Measurements from ENCODE around the gene SOX2. TPM values are rescaled to one million over a fixed set of nuclear protein-coding genes. Genes with fewer than 3 reads are reported as not detected.
"Not testable (repeated sequence)": the region's sequence is repeated elsewhere in the genome, so short reads cannot be mapped to it uniquely, and the experiment has no call there.

The SOX2 gene
- total RNA-seq, 2 donors from 2014 or later, result 0.19 TPM; not detected in 1

DNA sequence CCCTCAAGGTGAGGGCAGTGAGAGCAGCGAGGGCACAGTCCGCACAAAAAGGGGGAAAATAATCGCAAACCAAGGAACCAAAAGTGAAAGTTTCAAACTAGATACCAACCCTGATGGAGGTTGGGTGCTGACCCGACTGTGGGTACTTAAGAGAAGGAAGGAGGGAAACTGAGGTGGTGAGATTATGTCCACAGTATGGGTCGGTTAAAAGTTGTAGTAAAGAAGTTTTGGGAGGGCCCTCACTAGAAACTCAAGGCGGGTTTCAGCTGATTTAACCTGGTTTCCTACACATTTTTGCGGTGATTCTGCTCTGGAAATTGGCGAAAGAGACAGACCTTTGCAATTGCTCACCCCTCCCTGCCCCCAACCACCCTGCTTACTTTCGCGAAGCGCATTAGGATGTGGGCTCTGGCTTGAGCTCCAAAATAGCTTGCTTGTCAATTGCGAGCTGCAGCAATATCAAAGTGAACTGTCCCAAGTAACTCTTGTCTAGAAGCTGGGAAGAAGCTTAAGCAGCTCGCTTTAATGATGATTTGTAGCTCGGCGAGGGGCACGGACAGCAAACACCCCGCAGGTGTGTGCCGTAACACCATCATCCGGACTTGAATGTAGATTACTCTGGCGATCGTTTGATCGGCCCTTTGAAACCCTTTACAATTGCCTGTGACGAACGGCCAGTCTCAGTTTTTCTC, 15.8 kb downstream of the SOX2 start:
- H3K9me3 Mint-ChIP-seq, result peaks cover 17 to 20% of the 10 kb centered on the region in 2 donors
- ATAC-seq (no peak), DNase-seq (ENCODE audit: low spot score in 2 of 2) (no peak)
- no peak overlapping the region for H3K27ac Mint-ChIP-seq
- H3K36me3 Mint-ChIP-seq, result peaks cover 46 to 50% of the 10 kb centered on the region in 2 donors

DNA sequence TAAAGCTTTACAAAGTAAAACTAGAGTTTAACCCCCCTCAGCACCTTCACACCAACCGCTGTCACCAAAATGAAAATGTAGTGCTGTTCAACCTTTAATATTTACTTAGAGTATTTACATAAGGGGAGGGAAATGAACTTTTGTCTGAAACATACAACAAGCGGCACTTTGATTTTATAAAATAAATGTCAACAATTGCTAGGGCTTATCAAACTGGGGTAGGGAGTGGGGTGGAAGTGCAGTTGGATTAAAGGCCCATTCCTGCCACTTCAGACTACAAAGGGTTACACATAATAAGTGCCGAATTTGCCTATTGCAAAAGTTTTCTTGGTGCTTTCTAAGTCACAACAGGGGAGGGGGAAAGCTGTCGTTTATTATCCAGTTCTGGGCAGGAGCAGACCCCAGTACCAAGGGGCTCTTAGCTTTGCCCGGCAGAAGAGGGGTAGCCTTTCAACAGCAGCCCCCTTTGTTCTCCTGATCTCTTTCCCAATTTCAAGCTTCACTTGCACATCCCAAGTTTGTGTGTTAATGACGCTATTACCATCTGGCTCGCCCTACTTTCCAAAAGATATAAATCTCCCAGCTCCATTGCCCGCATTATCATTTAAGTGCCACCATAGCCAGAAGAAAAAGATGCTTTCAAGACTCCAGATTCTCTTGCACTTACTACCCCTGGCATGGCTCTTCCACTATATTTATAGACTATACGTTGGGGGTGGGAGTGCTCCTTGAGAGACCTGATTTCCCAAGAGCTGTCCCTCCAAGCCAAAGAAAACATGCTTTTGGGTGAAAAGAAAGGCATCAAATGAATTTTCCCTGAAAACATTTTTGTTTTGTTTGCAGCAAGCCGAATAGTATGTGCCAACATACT, 17.0 kb downstream of the SOX2 start:
- no peak overlapping the region for H3K27ac Mint-ChIP-seq
- peaks cover 38 to 40% of the 10 kb centered on the region in 2 donors for H3K36me3 Mint-ChIP-seq
- ATAC-seq (no peak), DNase-seq (ENCODE audit: low spot score in 2 of 2) (no peak)
- H3K9me3 Mint-ChIP-seq, result peaks cover 12 to 14% of the 10 kb centered on the region in 2 donors

DNA sequence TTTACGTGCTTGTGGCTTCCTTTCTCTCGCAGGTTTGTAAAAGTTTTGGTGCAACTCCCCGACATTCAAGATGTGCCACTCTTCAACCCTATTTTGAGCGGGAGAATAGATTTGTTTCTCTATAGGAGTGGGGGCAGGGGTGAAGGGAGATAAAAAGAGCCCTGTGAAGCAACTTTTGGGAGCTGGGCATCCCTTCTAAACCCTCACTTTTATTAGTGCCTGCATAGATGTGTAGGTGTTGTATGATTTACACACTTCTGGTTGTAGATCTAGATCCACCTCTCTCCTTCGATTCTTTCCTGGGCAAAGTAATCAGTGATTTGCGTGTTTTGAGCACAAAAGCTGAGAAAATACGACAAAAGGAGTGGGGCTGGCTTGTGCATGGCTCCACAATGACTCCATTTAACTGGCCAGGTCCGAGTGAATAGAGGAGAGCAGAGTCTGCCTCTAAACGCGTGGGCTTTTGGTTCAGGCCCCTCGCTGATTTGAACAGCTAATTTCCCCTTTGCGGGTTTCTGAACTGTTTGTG, 17.7 kb downstream of the SOX2 start:
- ATAC-seq (no peak), DNase-seq (ENCODE audit: low spot score in 2 of 2) (no peak)
- peaks cover 5 to 7% of the 10 kb centered on the region in 2 donors for H3K9me3 Mint-ChIP-seq
- H3K36me3 Mint-ChIP-seq, result peaks cover 31 to 33% of the 10 kb centered on the region in 2 donors
- H3K27ac Mint-ChIP-seq, result peak overlapping the region in 1 of 2 donors; percentile 26

DNA sequence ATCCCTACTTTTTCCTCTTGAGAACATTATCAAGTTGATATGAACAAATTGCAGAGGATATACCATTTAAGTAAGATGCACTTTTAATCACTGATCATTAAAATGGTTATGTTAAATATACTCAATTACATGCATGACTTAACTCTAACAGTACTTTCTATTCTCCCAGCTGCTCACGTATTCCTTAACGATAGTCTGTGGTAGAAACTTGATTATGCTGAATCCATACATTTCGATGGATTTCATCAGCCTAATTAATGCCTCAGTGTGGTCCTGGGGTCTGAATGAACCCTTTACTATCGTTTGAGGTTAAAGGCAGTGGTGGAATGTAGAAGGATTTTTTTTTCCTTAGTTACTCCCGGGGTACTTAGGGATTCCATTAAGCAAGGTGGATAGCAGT, 18.6 kb downstream of the SOX2 start:
- no peak for DNase-seq (ENCODE audit: low spot score in 2 of 2)
- H3K36me3 Mint-ChIP-seq, result peaks cover 23 to 24% of the 10 kb centered on the region in 2 donors
- H3K9me3 Mint-ChIP-seq, result peaks cover 4 to 6% of the 10 kb centered on the region in 2 donors
- ATAC-seq, result no peak
- H3K27ac Mint-ChIP-seq, result no peak overlapping the region

DNA sequence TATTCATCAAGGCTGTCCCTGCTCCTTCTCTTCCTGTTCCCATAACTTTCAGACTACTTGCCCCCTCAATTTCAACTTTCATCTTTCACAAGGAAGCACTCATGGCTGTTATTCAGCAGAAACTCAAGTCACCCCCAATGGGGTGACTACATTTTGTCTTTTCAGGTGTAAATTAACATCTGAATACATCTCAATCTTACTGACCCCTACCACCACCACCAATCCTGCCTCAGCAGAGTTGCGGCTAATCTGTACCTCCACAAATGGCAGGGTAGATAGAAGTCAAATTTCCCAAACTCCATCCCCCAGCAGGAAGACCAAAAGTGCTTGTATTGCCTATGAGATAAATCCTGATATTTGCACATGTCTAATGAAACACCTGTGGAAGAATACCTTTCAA, 19.2 kb downstream of the SOX2 start:
- no peak for DNase-seq (ENCODE audit: low spot score in 2 of 2)
- ATAC-seq, result no peak
- Mint-ChIP-seq H3K9me3 (peaks cover 3 to 4% of the 10 kb centered on the region in 2 donors), H3K27ac (no peak overlapping the region), H3K36me3 (peaks cover 16 to 21% of the 10 kb centered on the region in 2 donors)

DNA sequence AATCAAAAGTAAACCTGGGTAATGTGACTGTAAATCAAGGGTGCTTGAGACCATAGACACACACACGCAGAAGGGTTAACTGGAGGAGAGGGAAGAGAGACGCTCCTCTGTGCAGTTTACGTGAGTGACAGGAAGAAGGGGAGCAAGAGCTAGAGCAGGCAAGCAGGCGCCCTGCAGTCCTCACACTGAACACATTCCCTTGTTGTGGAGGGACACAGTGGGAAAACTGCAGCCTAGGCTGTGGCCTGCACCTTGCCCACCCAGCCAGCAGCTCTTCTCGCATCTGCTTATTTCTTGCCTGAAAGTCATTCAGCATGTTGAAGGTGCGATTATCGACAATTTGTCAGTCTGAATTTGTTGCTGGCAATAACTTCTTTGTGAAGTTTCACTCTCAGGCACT, 24.2 kb downstream of the SOX2 start:
- no peak for ATAC-seq
- DNase-seq (ENCODE audit: low spot score in 2 of 2), result no peak
- H3K9me3 Mint-ChIP-seq, result peaks cover 0 to 3% of the 10 kb centered on the region in 2 donors
- H3K27ac Mint-ChIP-seq, result no peak overlapping the region
- peaks cover 4% of the 10 kb centered on the region in 2 donors for H3K36me3 Mint-ChIP-seq

DNA sequence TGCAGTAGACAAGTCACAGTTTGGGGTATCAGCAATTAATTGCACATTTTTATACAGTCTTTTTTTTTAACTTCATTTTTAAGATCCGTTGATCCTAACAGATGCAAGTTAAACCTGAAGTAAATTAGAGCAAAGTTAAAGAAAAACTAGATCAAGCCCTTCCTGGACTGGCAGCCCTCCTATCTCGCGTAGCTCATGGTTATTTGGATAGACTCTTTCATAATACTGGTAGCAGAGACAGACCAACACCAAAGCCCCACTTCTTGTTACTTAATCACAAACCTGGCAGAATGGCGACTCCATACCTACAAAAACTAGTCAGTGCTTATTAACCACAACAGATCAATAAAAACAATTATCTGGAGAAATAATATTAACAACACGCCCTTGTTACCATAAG, 26.8 kb downstream of the SOX2 start:
- Mint-ChIP-seq H3K9me3 (no peaks in the 10 kb centered on the region), H3K27ac (no peak overlapping the region), H3K36me3 (no peaks in the 10 kb centered on the region)
- ATAC-seq, result no peak
- no peak for DNase-seq (ENCODE audit: low spot score in 2 of 2)

DNA sequence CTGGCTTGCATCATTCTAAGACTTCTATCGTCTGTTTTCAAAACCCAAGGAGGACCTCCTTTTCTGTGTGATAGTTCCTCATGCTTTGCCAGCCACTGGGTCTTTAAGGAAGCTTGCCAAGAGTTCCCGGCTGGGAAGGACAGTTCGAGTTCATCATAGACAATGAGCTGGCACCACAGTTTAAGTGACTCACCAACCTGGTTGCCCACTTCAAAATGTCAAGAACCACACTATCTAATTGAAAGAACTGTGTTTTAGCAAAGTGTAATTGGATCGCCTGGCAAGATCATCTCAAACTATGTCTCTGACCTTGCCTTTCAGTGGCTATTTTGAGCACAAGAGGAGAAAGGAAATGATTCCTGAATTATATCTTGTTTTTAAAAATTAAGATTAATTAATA, 27.9 kb downstream of the SOX2 start:
- no peak for ATAC-seq
- Mint-ChIP-seq H3K36me3 (no peaks in the 10 kb centered on the region), H3K9me3 (no peaks in the 10 kb centered on the region), H3K27ac (no peak overlapping the region)
- DNase-seq (ENCODE audit: low spot score in 2 of 2), result no peak

DNA sequence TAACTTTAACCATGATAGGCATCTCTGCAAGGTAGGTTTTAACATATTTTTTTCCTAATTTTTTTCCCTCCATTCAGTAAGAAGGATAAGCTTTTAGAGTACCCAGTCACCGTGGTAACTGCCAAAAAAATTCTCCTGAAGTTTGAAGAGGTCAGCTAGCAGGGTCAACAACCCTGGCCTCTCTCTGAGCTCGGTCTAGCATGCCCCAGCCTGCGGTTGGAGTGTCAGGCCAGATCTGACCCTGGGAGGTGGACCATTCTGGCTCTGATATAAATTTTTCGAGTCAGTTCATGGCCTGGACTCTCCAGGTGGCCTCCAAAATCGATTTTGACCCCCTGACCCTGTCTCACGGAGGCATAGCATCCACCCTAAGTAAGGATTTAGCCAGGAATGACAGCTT, 29.7 kb downstream of the SOX2 start:
- ATAC-seq, result no peak
- DNase-seq (ENCODE audit: low spot score in 2 of 2), result no peak
- H3K36me3 Mint-ChIP-seq, result no peaks in the 10 kb centered on the region

DNA sequence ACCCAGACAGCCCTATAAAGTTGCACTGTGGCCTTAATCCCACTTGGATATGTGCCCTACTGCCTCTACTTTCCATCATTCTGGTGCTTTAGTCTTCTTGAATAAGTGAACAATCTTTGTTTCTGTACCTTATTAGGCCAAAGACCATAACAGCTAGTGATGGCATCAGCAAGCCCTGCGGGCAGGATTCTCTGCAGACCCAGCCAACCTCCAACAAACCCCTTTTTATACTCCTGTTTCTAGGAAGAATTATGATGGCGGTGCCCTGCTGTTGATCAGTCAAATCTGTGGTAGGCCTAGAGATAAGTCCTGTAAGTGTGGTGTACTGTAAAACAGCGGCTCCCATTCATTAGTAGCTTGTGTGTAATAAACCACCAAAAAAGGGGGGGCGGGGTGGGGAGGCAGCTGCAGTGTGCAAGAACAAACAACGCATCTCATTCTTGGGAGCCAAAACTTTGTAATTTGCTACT, 40.5 kb downstream of the SOX2 start:
- Mint-ChIP-seq H3K36me3 (no peaks in the 10 kb centered on the region), H3K9me3 (no peaks in the 10 kb centered on the region), H3K27ac (no peak overlapping the region)
- no peak for ATAC-seq
- DNase-seq (ENCODE audit: low spot score in 2 of 2), result no peak

More for the DNA sequence above, 29.7 kb downstream of the SOX2 start:
- H3K9me3 Mint-ChIP-seq, result peaks cover 0 to 3% of the 10 kb centered on the region in 2 donors
- no peak overlapping the region for H3K27ac Mint-ChIP-seq

DNA sequence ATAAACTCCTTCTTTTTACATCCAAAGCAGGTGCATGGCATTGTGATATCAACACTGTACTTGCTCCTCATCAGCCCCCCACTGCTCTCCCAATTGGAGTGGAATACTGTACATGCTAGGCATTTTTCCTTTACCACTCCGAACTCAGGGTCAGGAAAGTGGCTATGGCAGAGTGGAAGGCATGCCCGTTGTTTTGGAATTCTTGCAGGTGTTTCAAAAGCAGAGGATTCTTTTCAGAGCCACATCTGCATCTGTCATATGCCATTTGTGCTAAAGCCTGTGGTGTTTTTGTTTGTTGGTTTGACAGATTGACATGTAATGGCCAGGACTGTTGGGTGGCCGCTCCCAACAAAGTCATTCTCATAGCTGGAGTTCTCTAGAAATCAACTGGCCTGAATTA, 41.7 kb downstream of the SOX2 start:
- no peak for ATAC-seq
- Mint-ChIP-seq H3K9me3 (no peaks in the 10 kb centered on the region), H3K27ac (no peak overlapping the region), H3K36me3 (no peaks in the 10 kb centered on the region)
- no peak for DNase-seq (ENCODE audit: low spot score in 2 of 2)

DNA sequence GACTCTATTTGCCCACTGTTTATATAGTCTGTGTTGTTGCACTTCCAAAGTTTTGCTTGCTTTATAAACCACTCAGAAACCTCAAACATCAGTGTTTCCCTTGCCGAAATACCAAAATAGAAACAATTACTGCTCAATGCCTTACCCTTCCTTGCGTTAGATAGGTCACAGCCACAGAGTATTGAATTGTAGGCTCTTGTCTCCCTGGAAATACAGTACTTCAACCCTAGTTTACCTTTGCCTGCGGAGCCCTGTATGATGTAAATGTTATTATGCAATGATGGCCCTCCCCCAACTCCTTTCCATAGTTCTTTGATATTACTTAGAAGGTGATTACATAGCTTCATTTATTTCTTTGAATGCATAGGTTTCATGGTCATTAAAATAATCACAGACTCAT, 44.2 kb downstream of the SOX2 start:
- Mint-ChIP-seq H3K9me3 (no peaks in the 10 kb centered on the region), H3K27ac (no peak overlapping the region), H3K36me3 (no peaks in the 10 kb centered on the region)
- DNase-seq (ENCODE audit: low spot score in 2 of 2) (no peak), ATAC-seq (no peak)

DNA sequence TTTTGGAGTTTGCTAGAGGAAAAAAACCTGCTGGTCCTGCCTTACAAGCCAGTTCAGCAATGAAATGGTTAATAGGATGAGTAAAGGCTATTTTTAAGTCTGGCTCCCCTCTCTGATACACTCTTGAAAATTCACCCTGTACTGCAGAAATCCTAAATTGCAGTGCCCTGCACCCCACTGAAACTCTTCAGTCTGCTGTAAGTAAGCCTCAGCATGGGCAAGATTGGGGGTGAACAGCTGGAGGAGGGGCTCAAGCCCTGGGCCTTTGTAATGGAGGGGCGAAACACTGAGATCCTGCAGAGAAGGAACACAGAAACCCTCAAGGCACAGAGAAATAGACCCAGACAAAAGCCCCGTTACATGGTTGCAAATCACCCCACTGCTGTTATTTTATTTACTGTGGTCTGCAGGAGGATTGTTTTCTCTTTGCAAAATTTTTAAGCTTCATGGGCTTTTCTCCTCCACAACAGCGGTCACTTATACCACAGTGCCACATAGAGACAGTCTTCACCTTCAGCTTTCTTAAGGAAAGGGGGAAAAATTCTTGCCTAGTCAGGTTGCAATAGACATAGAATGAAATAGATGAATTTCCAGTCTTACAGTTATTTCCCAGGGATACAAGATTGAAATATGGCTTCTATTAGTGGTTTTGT, 45.0 kb downstream of the SOX2 start:
- no peaks in the 10 kb centered on the region for H3K9me3 Mint-ChIP-seq
- no peak for ATAC-seq

DNA sequence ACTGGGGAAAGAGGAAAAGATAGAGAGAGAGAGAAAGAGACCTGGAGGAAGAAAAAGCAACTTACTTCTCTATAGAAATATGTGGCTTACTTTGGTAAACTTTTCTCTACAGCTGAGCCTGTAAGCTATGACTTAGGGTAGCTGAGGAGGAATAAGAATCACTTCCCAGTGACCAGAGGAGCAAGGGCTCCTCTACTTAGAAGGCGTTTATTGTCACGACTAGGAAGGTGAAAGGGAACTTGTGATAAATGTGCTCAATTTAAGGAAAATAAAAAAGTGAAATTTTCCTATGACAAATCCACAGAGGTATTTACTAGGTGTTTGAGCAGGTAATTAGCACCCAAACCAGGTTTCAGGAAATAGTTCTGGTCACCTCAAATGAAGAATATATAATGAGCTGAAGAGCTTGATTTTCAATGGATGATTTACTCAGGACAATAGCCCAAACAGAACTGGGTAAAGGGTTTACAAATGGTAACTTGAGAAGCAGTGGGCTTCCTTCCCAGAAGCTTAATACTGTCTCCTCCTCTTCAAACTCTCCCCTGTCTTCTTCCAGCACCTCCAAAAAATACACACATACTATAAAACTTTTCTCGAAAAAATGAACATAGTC, 46.1 kb downstream of the SOX2 start:
- DNase-seq (ENCODE audit: low spot score in 2 of 2) (no peak), ATAC-seq (no peak)
- Mint-ChIP-seq H3K27ac (no peak overlapping the region), H3K36me3 (no peaks in the 10 kb centered on the region), H3K9me3 (no peaks in the 10 kb centered on the region)

More for the DNA sequence above, 45.0 kb downstream of the SOX2 start:
- Mint-ChIP-seq H3K36me3 (no peaks in the 10 kb centered on the region), H3K27ac (no peak overlapping the region)
- DNase-seq (ENCODE audit: low spot score in 2 of 2), result no peak

DNA sequence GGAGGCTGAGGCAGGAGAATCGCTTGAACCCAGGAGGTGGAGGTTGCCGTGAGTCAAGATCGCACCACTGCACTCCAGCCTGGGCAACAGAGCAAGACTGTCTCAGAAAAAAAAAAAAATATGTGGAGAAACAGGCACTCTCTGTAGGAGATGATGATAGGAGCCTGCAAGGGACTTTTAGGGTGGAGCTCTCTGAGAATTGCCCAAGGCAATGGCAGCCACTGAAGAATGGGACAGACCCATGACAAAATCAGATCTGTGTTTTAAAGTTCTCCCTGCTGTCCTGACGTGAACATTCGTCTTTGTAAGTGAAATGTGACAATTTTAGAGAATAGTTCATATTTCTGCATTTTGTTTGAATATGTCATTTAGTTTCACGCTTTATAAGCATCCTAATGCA, 50.2 kb downstream of the SOX2 start:
- Mint-ChIP-seq H3K27ac (no peak overlapping the region), H3K9me3 (no peaks in the 10 kb centered on the region), H3K36me3 (no peaks in the 10 kb centered on the region)
- no peak for ATAC-seq
- no peak for DNase-seq (ENCODE audit: low spot score in 2 of 2)

DNA sequence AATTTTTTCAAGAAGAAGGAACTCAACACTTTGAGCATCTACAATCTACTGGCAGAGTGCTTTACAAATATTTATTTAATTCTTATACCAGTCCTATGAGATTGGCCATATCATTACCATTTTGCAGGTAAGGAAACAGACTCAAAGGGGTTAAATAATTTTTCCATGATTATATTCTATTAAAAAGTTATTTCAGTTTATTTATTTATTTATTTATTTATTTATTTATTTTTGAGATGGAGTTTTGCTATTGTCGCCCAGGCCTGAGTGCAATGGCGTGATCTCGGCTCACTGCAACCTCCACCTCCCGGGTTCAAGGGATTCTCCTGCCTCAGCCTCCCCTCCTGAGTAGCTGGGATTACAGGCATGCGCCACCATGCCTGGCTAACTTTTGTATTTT, 52.3 kb downstream of the SOX2 start:
- not testable (repeated sequence) for H3K9me3 Mint-ChIP-seq; DNase-seq (ENCODE audit: low spot score in 2 of 2); H3K27ac Mint-ChIP-seq; H3K36me3 Mint-ChIP-seq; ATAC-seq

All from activated naive CD4-positive, alpha-beta T cell treated with anti-CD3 and anti-CD28 coated beads, Interleukin-2, amount 50 U/mL, for 72 hours (primary cell).